ENCODE data around the gene MS4A15.

The MS4A15 gene

DNA sequence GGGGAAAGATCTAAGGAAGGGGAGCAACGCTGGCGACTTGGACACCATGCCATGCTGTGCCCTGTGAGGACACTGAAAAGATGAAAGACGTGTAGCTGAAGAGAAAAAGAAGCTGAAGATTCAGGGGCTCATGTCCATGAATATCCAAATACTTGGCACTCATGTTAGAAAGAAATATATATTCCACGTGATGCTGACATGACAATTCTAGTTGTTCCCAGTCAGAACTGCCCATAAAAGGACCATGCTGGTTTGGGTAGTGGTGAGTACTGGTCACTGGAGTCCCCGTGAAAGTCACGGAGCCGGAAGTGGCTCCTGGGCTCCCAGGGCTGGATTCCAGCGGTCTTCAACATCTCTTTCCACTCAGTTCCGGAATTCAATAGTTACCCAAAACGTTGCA, 9.9 kb downstream of the MS4A15 start:
- CTCF ChIA-PET, result interaction anchor here (1.3 kb wide), 1 partner anchor 9 kb away, joined by 5 read pairs; no protein-coding TSS in a partner anchor
- TF ChIP-seq SUZ12 (IDR thresholded peaks at IDR 0.05), result no peak
- POLR2A ChIA-PET, result no interaction called here
- DNase-seq (ENCODE audit: extremely low spot score), result no peak

DNA sequence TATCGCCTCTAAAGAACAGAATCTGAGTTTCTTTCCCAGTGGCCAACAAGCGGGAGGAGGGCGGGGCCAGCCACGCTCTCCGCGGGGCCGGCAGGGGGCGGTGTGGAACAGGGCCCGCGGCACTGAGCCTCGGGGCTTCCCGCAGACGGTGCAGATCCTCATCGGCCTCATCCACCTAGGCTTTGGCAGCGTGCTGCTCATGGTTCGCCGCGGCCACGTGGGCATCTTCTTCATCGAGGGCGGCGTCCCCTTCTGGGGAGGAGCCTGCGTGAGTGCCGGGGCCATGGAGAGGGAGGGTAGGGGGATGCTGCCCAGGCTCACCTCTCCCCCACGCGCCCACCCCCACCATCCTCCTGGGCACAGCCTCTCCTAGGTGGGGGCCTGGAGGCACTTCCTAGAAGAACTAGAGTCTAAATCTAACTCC, 10.7 kb downstream of the MS4A15 start:
- POLR2A ChIA-PET, result no interaction called here
- TF ChIP-seq SUZ12 (IDR thresholded peaks at IDR 0.05), result no peak
- no peak for TF ChIP-seq FOXM1 (IDR thresholded peaks at IDR 0.05; ENCODE audit: borderline replicate concordance)
- no peak for TF ChIP-seq ELF4 (IDR thresholded peaks at IDR 0.05)
- TF ChIP-seq SP1 (IDR thresholded peaks at IDR 0.05), result no peak
- TF ChIP-seq CTBP1 (IDR thresholded peaks at IDR 0.05; ENCODE audit: borderline replicate concordance), result no peak
- no peak for DNase-seq (ENCODE audit: extremely low spot score)
- CTCF ChIA-PET, result interaction anchor here (1.3 kb wide), 1 partner anchor 8 kb away, joined by 5 read pairs; no protein-coding TSS in a partner anchor

GRCh38 chr11:60768202-60768601, 11.5 kb downstream of the MS4A15 start:
- TF ChIP-seq FOXK2 (IDR thresholded peaks at IDR 0.05) (no peak), BHLHE40 (IDR thresholded peaks at IDR 0.05; ENCODE audit: borderline replicate concordance) (no peak), FOXM1 (IDR thresholded peaks at IDR 0.05; ENCODE audit: borderline replicate concordance) (no peak), ELF4 (IDR thresholded peaks at IDR 0.05) (no peak), CTBP1 (IDR thresholded peaks at IDR 0.05; ENCODE audit: borderline replicate concordance) (no peak), HDGF (IDR thresholded peaks at IDR 0.05; ENCODE audit: borderline replicate concordance) (no peak), TARDBP (IDR thresholded peaks at IDR 0.05) (no peak), ZNF384 (IDR thresholded peaks at IDR 0.05) (no peak), SP1 (IDR thresholded peaks at IDR 0.05) (no peak), LEF1 (IDR thresholded peaks at IDR 0.05; ENCODE audit: borderline replicate concordance) (no peak)
- ChIA-PET POLR2A (interaction anchor here (1.4 kb wide), 1 partner anchor 139 kb away, joined by 3 read pairs; no protein-coding TSS in a partner anchor), CTCF (no interaction called here)
- no peak for DNase-seq (ENCODE audit: extremely low spot score)

DNA sequence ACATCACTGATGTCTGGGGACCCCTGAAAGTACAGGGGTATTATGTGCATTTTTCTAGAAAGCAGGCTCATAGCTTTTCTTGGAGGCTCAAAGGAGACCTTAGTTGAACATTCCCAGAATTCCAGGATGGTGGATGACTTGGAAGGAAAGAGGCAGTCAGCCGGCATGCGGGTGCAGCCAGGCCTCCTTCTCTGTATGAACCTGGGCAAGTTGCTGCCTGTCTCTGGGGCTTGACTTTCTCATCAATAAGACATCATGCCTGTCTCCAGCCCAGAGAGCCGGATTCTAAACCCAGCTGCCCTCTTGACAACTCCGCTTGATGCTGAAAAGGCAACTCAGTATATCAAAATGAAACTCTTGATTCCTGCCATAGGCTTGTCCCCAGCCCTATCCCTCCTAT, 12.6 kb downstream of the MS4A15 start:
- CTCF ChIA-PET, result no interaction called here
- no peak for TF ChIP-seq SP1 (IDR thresholded peaks at IDR 0.05)
- TF ChIP-seq L3MBTL2 (conservative IDR thresholded peaks at IDR 0.05), result no peak
- TF ChIP-seq ELF4 (IDR thresholded peaks at IDR 0.05), result no peak
- TF ChIP-seq FOXA1 (IDR thresholded peaks at IDR 0.05), result no peak
- POLR2A ChIA-PET, result interaction anchor here (1.4 kb wide), 1 partner anchor 138 kb away, joined by 3 read pairs; no protein-coding TSS in a partner anchor
- DNase-seq (ENCODE audit: extremely low spot score), result no peak

- POLR2A ChIA-PET, result interaction anchor here (1.4 kb wide), 1 partner anchor 137 kb away, joined by 3 read pairs; no protein-coding TSS in a partner anchor
- DNase-seq (ENCODE audit: extremely low spot score), result no peak
- CTCF ChIA-PET, result no interaction called here
- no peak for TF ChIP-seq FOXM1 (IDR thresholded peaks at IDR 0.05; ENCODE audit: borderline replicate concordance)
These were observed 13.1 kb downstream of the MS4A15 start for GRCh38 chr11:60769811-60770210.

GRCh38 chr11:60771146-60771545, 14.5 kb downstream of the MS4A15 start:
- ChIA-PET CTCF (no interaction called here), POLR2A (no interaction called here)
- no peak for TF ChIP-seq ZNF384 (IDR thresholded peaks at IDR 0.05)
- no peak for TF ChIP-seq ELF4 (IDR thresholded peaks at IDR 0.05)
- TF ChIP-seq FOXM1 (IDR thresholded peaks at IDR 0.05; ENCODE audit: borderline replicate concordance), result no peak
- TF ChIP-seq, protein P1, sequence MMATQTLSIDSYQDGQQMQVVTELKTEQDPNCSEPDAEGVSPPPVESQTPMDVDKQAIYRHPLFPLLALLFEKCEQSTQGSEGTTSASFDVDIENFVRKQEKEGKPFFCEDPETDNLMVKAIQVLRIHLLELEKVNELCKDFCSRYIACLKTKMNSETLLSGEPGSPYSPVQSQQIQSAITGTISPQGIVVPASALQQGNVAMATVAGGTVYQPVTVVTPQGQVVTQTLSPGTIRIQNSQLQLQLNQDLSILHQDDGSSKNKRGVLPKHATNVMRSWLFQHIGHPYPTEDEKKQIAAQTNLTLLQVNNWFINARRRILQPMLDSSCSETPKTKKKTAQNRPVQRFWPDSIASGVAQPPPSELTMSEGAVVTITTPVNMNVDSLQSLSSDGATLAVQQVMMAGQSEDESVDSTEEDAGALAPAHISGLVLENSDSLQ (IDR thresholded peaks at IDR 0.05), result no peak
- TF ChIP-seq TARDBP (IDR thresholded peaks at IDR 0.05), result no peak
- TF ChIP-seq ARNT (IDR thresholded peaks at IDR 0.05), result no peak
- TF ChIP-seq NFRKB (IDR thresholded peaks at IDR 0.05), result no peak
- TF ChIP-seq FOXK2 (IDR thresholded peaks at IDR 0.05), result no peak
- no peak for DNase-seq (ENCODE audit: extremely low spot score)

DNA sequence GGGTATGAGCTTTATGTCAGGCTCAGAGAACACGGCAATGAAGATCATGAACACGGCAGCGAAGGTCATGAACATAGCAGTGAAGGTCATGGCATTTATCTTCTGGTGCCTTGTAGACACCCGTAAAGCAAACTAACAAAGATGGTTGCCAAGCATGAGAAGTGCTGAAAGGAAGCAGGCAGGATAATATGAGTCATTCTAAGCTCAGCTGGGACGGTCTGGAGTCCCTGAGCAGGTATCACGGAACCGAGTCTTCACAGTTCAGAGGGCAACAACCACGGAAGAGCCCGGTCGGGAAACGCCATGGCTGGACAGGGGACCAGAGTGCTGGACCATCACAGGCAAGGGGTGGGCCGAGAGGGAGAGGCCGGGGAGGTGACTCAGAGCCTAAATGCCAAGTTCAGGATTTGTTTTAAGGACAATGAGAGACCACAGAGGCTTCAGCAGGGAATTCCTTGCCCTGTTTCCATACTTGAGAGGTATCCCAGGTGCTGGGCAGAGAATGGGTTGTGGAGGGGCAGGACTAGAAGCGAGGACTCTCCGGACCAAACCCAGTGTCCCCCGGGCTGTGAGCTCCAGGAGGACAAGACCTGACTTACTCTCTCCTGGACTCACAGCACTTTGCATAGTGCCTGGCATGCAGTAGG, 15.3 kb downstream of the MS4A15 start:
- DNase-seq (ENCODE audit: extremely low spot score), result no peak
- TF ChIP-seq, protein P1 (IDR thresholded peaks at IDR 0.05), result no peak
- no peak for TF ChIP-seq TARDBP (IDR thresholded peaks at IDR 0.05)
- no peak for TF ChIP-seq BHLHE40 (IDR thresholded peaks at IDR 0.05; ENCODE audit: borderline replicate concordance)
- no peak for TF ChIP-seq HDGF (IDR thresholded peaks at IDR 0.05; ENCODE audit: borderline replicate concordance)
- no peak for TF ChIP-seq ZNF384 (IDR thresholded peaks at IDR 0.05)
- TF ChIP-seq CTBP1 (IDR thresholded peaks at IDR 0.05; ENCODE audit: borderline replicate concordance), result no peak
- no peak for TF ChIP-seq SUZ12 (IDR thresholded peaks at IDR 0.05)
- no peak for TF ChIP-seq ELF4 (IDR thresholded peaks at IDR 0.05)
- no peak for TF ChIP-seq FOXM1 (IDR thresholded peaks at IDR 0.05; ENCODE audit: borderline replicate concordance)
- TF ChIP-seq LEF1 (IDR thresholded peaks at IDR 0.05; ENCODE audit: borderline replicate concordance), result no peak
- TF ChIP-seq ARNT (IDR thresholded peaks at IDR 0.05), result no peak
- TF ChIP-seq FOXA1 (IDR thresholded peaks at IDR 0.05), result no peak
- no peak for TF ChIP-seq FOXK2 (IDR thresholded peaks at IDR 0.05)
- no peak for TF ChIP-seq NFRKB (IDR thresholded peaks at IDR 0.05)
- POLR2A ChIA-PET, result no interaction called here
- CTCF ChIA-PET, result interaction anchor here (0.9 kb wide), 1 partner anchor 9 kb away, joined by 3 read pairs; no protein-coding TSS in a partner anchor

- no peak for TF ChIP-seq NFRKB (IDR thresholded peaks at IDR 0.05)
- TF ChIP-seq SUZ12 (IDR thresholded peaks at IDR 0.05), result no peak
- no peak for TF ChIP-seq ELF4 (IDR thresholded peaks at IDR 0.05)
- TF ChIP-seq TARDBP (IDR thresholded peaks at IDR 0.05), result no peak
- TF ChIP-seq BHLHE40 (IDR thresholded peaks at IDR 0.05; ENCODE audit: borderline replicate concordance), result no peak
- TF ChIP-seq SP1 (IDR thresholded peaks at IDR 0.05), result no peak
- TF ChIP-seq CTBP1 (IDR thresholded peaks at IDR 0.05; ENCODE audit: borderline replicate concordance), result no peak
- no peak for TF ChIP-seq FOXK2 (IDR thresholded peaks at IDR 0.05)
- no peak for DNase-seq (ENCODE audit: extremely low spot score)
- ChIA-PET CTCF (interaction anchor here (0.9 kb wide), 1 partner anchor 10 kb away, joined by 3 read pairs; no protein-coding TSS in a partner anchor), POLR2A (no interaction called here)
These were observed 16.0 kb downstream of the MS4A15 start for GRCh38 chr11:60772666-60773065.

Data from HEK293T (cell line).